BE2C (cell line): Measurements from ENCODE around the gene PHACTR3.

Source experiments
- DNase-seq: peaks from one replicate; pipeline ENCODE4 v3.0.0-alpha.2; 2020
- H3K27me3 ChIP-seq: fragments of 250-450 bp; sonication (Bioruptor Pico); 2 replicates; pipeline ENCODE4 v1.5.1; 2020; ENCODE audit warnings: mild to moderate bottlenecking
- H3K36me3 ChIP-seq: fragments of 250-450 bp; sonication (Bioruptor Pico); 2 replicates; pipeline ENCODE4 v1.5.1; 2020; ENCODE audit warnings: mild to moderate bottlenecking
- H3K4me1 ChIP-seq: fragments of 250-450 bp; sonication (Bioruptor Pico); 2 replicates; pipeline ENCODE4 v1.5.1; 2020
- H3K4me3 ChIP-seq: 2 replicates; pipeline ENCODE4 v1.5.1; 2011; ENCODE audit warnings: low read depth, low read length
- H3K9me3 ChIP-seq: fragments of 250-450 bp; sonication (Bioruptor Pico); 2 replicates; pipeline ENCODE4 v1.5.1; 2020
- CTCF ChIP-seq: IDR thresholded peaks from 2 replicates; pipeline ENCODE4 v1.5.1; 2012; ENCODE audit warnings: mild to moderate bottlenecking, low read depth, low read length

PHACTR3 gene

GRCh38 chr20:59782986-59783640, 178.8 kb downstream of the PHACTR3 start:
- peak; percentile 91 for TF ChIP-seq CTCF
- H3K27me3 ChIP-seq: no peaks in the 10 kb centered on the region
- peak; percentile 69 for DNase-seq
- H3K36me3 ChIP-seq: no peaks in the 10 kb centered on the region
- H3K4me3 ChIP-seq: no peak overlapping the region
- no peaks in the 10 kb centered on the region for H3K4me1 ChIP-seq
- H3K9me3 ChIP-seq: no peaks in the 10 kb centered on the region

GRCh38 chr20:59783641-59784010, 179.3 kb downstream of the PHACTR3 start:
- H3K4me1 ChIP-seq: no peaks in the 10 kb centered on the region
- no peak for TF ChIP-seq CTCF

GRCh38 chr20:59784365-59784764, 180.0 kb downstream of the PHACTR3 start:
- no peaks in the 10 kb centered on the region for H3K4me1 ChIP-seq
- DNase-seq: no peak
- no peaks in the 10 kb centered on the region for H3K36me3 ChIP-seq
- no peaks in the 10 kb centered on the region; the same call in 1 of the 2 replicates for H3K27me3 ChIP-seq
- TF ChIP-seq CTCF: no peak
- no peak overlapping the region for H3K4me3 ChIP-seq
- no peaks in the 10 kb centered on the region for H3K9me3 ChIP-seq

More at GRCh38 chr20:59783641-59784010, 179.3 kb downstream of the PHACTR3 start:
- no peak for DNase-seq
- H3K4me3 ChIP-seq: no peak overlapping the region
- no peaks in the 10 kb centered on the region for H3K36me3 ChIP-seq
- no peaks in the 10 kb centered on the region for H3K9me3 ChIP-seq
- no peaks in the 10 kb centered on the region for H3K27me3 ChIP-seq

GRCh38 chr20:59784791-59785668, 180.7 kb downstream of the PHACTR3 start:
- no peak for TF ChIP-seq CTCF
- Histone ChIP-seq H3K4me1 (no peaks in the 10 kb centered on the region), H3K27me3 (no peaks in the 10 kb centered on the region; the same call in 1 of the 2 replicates), H3K36me3 (no peaks in the 10 kb centered on the region), H3K4me3 (no peak overlapping the region), H3K9me3 (no peaks in the 10 kb centered on the region)
- DNase-seq: no peak

GRCh38 chr20:59785669-59785959, 181.3 kb downstream of the PHACTR3 start:
- no peak for TF ChIP-seq CTCF
- H3K4me1 ChIP-seq: no peaks in the 10 kb centered on the region

More at GRCh38 chr20:59785669-59785959, 181.3 kb downstream of the PHACTR3 start:
- no peaks in the 10 kb centered on the region for H3K36me3 ChIP-seq
- no peaks in the 10 kb centered on the region; the same call in 1 of the 2 replicates for H3K27me3 ChIP-seq
- H3K4me3 ChIP-seq: no peak overlapping the region
- no peaks in the 10 kb centered on the region for H3K9me3 ChIP-seq
- no peak for DNase-seq
